IPS-18c (cell line): Measurements from ENCODE around the gene C16orf96.
A peak's percentile ranks its signal among the peaks of the same experiment; 100 is the strongest.

Experiments used
- H3K4me3 ChIP-seq: 2 replicates; pipeline ENCODE4 v1.7.0; 2013; ENCODE audit warnings: low read depth, mild to moderate bottlenecking, low read length, moderate library complexity; ENCODE audit not compliant: insufficient read depth
- H3K9me3 ChIP-seq: one replicate; pipeline ENCODE4 v1.6.1; 2013; ENCODE audit warnings: mild to moderate bottlenecking, low read length, moderate library complexity; ENCODE audit not compliant: control insufficient read depth, insufficient read depth

Gene C16orf96

GRCh38 chr16:4607841-4608703 lies 51.9 kb downstream of the C16orf96 start:
- no peak overlapping the region for H3K4me3 ChIP-seq
- no peaks in the 10 kb centered on the region for H3K9me3 ChIP-seq

- H3K4me3 ChIP-seq: no peak overlapping the region
- H3K9me3 ChIP-seq: no peaks in the 10 kb centered on the region
These were observed 52.5 kb downstream of the C16orf96 start for GRCh38 chr16:4608704-4608980.

- Histone ChIP-seq H3K9me3 (no peaks in the 10 kb centered on the region), H3K4me3 (no peak overlapping the region)
These were observed 53.3 kb downstream of the C16orf96 start for GRCh38 chr16:4609200-4610010.

GRCh38 chr16:4610011-4611005 lies 54.2 kb downstream of the C16orf96 start:
- Histone ChIP-seq H3K4me3 (no peak overlapping the region), H3K9me3 (no peaks in the 10 kb centered on the region)

GRCh38 chr16:4611337-4612021 lies 55.3 kb downstream of the C16orf96 start:
- Histone ChIP-seq H3K4me3 (no peak overlapping the region; the same call in 1 of the 2 replicates), H3K9me3 (no peaks in the 10 kb centered on the region)

GRCh38 chr16:4612474-4612931 lies 56.4 kb downstream of the C16orf96 start:
- H3K4me3 ChIP-seq: peak overlapping the region; percentile 87; the same call in 1 of the 2 replicates
- no peaks in the 10 kb centered on the region for H3K9me3 ChIP-seq

- peak overlapping the region; percentile 87 for H3K4me3 ChIP-seq
- H3K9me3 ChIP-seq: no peaks in the 10 kb centered on the region
These were observed 57.0 kb downstream of the C16orf96 start for GRCh38 chr16:4612977-4613635.

- no peaks in the 10 kb centered on the region for H3K9me3 ChIP-seq
- H3K4me3 ChIP-seq: peak overlapping the region; percentile 87
These were observed 57.8 kb downstream of the C16orf96 start for GRCh38 chr16:4613636-4614570.

- peak within 1 kb of the TSS; percentile 87 for H3K4me3 ChIP-seq
- no peaks in the 10 kb centered on the region for H3K9me3 ChIP-seq
These were observed 58.6 kb downstream of the C16orf96 start, which contains the start of gene UBALD1 for GRCh38 chr16:4614571-4615383. Gene UBALD1 (minus strand): TSS chr16:4614888. CDS start chr16:4614797, 91 bp downstream.

- no peaks in the 10 kb centered on the region for H3K9me3 ChIP-seq
- H3K4me3 ChIP-seq: peak overlapping the region; percentile 87
These were observed 59.4 kb downstream of the C16orf96 start for GRCh38 chr16:4615384-4616046.

- H3K9me3 ChIP-seq: no peaks in the 10 kb centered on the region
- H3K4me3 ChIP-seq: peak overlapping the region; percentile 87
These were observed 60.1 kb downstream of the C16orf96 start for GRCh38 chr16:4616047-4616811.

GRCh38 chr16:4617880-4618279 lies 61.7 kb downstream of the C16orf96 start:
- H3K9me3 ChIP-seq: no peaks in the 10 kb centered on the region
- no peak overlapping the region for H3K4me3 ChIP-seq

GRCh38 chr16:4618645-4619418 lies 62.7 kb downstream of the C16orf96 start:
- H3K9me3 ChIP-seq: no peaks in the 10 kb centered on the region
- H3K4me3 ChIP-seq: no peak overlapping the region
